HG03039 (cell line): ENCODE measurements around the gene AFDN.

Experiments used
- ATAC-seq: cut with Tn5 transposase; IDR thresholded peaks from one replicate; pipeline ENCODE4 v1.9.1; 2021; ENCODE audit warnings: mild to moderate bottlenecking, moderate library complexity; ENCODE audit not compliant: unreplicated experiment

Gene AFDN

GRCh38 chr6:167860550-167861226 lies 34.0 kb downstream of the AFDN start:
- no peak for ATAC-seq

GRCh38 chr6:167861424-167861823 lies 34.7 kb downstream of the AFDN start:
- ATAC-seq, result no peak

GRCh38 chr6:167863897-167864296 lies 37.2 kb downstream of the AFDN start:
- ATAC-seq, result no peak

DNA sequence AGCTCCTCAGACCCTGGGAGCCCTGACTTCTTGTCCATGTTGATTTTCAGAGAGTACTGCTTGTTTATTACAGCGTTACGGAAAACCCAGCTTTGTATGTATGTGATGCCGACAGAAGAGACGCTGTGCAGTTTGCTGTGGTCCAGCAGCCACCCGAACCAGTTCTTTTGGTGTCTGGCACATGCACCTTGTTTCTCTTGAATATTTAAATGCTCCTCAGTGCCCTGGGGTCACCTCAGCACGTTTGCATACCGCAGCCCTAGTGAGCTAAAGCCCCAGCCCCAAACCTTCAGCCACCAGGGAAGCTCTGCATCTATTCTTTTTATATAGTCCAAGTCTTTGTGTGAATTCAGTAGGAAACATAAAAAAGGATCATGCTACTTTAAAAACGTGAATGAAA lies 39.9 kb downstream of the AFDN start:
- no peak for ATAC-seq

DNA sequence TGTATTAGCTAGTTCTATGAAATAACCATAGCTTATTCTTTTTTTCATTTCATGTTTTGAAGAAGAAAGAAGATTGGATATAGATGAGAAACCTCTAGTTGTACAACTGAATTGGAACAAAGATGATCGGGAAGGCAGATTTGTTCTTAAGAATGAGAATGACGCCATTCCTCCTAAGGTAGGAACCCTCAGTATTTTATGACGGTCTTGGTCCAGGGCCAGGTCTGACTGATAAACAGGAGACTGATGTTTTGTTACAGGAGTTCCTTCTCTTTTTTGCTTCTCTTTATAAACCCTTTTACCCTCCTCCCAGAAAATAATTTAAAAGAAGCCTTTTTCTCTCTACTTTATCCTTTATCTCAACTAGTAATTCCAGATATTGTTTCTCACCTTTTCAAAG lies 43.6 kb downstream of the AFDN start:
- ATAC-seq, result no peak

DNA sequence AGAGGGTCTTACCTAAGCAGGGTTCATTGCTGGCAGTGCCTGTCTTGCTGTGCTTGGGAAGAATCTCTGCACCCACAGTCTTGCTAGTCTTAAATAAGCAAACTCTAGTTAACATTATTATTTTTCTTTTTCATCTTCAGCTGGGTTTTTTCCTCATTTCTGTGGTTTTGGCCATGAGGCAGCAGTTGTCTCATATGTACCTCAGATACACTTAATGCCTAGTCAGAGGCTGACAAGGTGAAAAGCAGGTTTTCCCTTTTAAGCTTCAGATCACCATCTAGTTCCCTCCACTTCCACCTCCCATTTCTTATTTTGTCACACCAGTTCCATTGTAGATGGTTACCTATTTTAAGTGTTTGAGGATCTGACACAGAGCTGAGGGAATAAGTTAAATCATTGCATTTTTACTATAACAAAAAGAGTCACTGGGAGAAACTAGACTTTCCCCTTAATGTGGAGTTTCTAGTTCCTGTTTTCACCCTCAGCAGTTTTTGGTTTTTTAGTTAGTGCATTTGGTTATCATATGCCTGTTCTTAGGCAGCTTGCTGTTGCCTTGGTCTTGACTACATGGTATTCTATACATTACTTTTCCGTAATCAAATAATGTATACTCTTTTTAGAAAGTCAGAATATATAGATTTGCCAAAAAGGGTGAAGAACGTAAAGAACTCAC lies 46.0 kb downstream of the AFDN start:
- ATAC-seq, result no peak

DNA sequence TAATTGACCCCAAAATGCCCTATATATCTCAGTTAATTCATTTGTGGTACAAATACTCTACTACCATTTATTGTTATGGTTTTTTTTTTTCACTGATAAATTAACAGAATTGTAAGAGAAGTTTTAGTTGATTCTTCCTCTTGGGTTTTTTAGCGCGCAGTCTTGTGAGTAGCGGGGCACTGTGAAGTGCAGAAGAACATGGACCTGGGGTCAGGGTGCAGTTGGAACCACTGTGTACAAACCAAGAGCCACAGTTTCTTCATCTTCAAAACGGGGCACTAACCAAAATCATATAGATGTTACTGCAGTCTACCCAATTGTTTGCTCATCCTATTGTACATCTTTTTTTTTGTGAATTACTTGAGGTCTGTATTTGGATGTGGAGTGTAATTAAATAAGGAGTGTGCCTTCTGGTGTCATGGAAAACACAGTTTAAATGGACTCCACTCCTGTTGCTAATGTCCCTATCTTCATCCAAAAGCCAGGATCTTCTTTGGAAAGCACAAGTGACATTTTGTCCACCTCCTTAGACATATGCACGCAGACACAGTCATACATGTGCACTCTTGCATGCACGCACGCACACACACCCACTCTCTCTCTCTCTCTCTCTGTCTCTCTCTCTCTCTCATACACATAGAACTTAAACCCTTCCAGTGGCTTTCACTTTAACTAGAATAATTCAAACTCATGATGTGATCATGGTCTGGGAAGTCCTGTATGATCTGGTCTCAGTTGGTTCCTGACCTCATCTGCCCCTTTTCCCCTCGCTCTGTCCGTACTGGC lies 51.5 kb downstream of the AFDN start:
- ATAC-seq, result no peak

DNA sequence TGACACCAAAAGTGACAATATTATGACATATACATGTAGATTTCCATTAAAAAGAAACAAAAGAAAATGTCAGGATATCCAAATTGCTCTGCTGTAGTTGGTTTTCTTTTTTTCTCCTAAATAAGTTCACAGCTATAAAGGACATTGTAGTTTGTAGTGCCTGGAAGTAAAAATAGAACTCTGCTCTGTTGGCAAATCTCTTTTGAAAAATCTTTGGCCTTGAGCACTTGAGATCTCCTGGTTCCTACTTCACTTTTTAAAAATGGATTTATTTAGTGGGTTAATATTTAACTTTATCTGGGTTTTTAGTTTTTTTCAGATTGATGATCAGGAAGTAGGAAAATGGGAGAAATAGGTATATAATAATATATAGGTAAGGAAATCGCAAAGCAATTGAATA lies 52.9 kb downstream of the AFDN start:
- ATAC-seq, result no peak

- ATAC-seq, result no peak
Measured at GRCh38 chr6:167881327-167881726, 54.6 kb downstream of the AFDN start.

- ATAC-seq, result no peak
Measured at GRCh38 chr6:167882244-167882643, 55.5 kb downstream of the AFDN start.

DNA sequence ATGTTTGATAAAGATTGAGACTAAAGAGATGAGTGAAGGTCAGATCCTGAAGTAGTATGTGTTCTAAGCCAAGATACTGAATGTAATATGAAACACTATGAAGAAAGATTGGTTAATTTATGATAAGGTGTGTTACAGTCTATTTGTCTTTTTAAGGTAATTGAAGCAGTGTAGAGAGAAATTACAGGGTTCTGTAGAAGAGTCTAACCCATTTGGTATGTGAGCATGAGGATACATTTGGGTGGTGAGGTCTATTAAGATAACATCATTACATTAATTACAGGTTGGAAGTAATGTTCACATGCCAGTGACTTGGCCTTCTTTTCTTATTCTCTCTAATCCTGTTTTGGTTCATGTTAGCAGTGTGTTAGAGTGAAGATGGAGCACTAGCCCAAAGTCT lies 61.4 kb downstream of the AFDN start:
- ATAC-seq, result no peak

GRCh38 chr6:167892835-167893815 lies 66.4 kb downstream of the AFDN start:
- no peak for ATAC-seq

DNA sequence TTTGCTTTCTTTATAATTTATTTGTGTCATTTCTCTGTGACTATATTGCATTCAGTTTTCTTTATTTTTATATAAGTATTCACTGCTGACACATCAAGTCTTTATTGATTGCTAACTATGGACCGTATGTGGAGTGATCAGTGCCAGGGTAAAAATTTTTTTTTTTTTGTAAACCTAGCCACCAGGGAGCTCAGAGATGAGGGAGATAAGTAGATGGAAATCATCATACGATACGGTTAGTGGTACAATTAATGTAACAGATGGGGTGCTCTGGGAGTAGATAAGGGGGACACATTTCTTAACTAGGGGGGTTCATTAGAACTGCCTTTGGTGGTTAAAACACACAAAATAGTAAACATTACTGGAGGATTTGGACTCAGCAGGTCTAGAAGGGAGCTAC lies 68.3 kb downstream of the AFDN start:
- no peak for ATAC-seq

- ATAC-seq, result no peak
Measured at GRCh38 chr6:167896648-167897047, 69.9 kb downstream of the AFDN start.

DNA sequence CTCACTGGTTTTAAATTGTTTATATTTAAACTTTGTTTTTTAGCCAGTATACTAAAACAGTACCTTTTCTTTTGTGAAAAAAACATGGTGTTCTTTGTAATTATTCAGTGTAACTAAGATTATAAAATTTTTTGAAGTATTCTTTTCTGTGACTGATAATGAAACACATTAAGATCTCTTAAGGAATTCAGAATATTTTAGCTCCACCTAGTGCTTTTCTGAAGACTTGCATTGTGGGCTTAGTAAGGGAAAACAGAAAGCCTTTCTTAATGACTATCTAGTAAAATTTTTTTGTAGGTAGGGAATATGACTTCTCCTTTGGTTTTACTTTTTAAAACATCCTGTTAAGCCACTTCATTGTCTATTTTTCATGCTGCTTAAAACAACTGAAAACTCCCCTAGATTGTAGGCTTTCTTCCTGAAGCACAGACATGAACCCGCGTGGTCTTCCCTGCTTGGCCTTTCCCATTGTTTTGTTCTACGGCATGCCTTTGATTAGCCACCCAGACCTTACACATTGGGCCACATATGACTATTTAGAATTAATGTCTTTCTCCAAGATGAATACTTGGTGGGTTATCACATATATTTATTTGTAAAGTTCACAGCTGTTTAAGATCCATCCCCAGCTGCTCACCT lies 72.1 kb downstream of the AFDN start:
- no peak for ATAC-seq

DNA sequence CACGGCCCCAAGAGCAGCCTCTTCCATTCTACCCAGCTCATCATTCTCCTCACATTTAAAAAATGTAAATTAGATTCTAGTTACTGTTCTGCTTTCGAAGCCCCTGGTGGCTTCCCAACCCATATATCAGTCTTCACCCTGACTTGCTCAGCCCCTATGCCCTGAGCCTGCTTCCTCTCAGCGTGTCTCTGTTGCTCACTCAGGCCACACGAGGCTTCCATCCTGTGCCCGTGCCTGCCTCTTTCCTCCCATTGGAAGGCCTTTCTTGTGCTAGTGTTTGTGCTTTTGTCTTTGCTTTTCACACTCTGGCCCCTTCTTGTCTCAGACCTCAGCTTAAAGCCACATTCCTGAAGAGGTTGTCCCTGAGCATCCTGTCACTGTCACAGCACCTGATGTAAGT lies 78.1 kb downstream of the AFDN start:
- ATAC-seq, result no peak

GRCh38 chr6:167906899-167907298 lies 80.2 kb downstream of the AFDN start:
- no peak for ATAC-seq

GRCh38 chr6:167907837-167908681 lies 81.3 kb downstream of the AFDN start:
- ATAC-seq, result no peak

- no peak for ATAC-seq
Measured at GRCh38 chr6:167910007-167910406, 83.3 kb downstream of the AFDN start.
